ENCODE data around the gene AP2M1.

- no peak for TF ChIP-seq REST (IDR thresholded peaks at IDR 0.05)
- no peak for TF ChIP-seq RFX5 (IDR thresholded peaks at IDR 0.05)
- TF ChIP-seq, protein P1, sequence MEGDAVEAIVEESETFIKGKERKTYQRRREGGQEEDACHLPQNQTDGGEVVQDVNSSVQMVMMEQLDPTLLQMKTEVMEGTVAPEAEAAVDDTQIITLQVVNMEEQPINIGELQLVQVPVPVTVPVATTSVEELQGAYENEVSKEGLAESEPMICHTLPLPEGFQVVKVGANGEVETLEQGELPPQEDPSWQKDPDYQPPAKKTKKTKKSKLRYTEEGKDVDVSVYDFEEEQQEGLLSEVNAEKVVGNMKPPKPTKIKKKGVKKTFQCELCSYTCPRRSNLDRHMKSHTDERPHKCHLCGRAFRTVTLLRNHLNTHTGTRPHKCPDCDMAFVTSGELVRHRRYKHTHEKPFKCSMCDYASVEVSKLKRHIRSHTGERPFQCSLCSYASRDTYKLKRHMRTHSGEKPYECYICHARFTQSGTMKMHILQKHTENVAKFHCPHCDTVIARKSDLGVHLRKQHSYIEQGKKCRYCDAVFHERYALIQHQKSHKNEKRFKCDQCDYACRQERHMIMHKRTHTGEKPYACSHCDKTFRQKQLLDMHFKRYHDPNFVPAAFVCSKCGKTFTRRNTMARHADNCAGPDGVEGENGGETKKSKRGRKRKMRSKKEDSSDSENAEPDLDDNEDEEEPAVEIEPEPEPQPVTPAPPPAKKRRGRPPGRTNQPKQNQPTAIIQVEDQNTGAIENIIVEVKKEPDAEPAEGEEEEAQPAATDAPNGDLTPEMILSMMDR (IDR thresholded peaks at IDR 0.05) = no peak
- TF ChIP-seq MAX (IDR thresholded peaks at IDR 0.05) = no peak
- TF ChIP-seq POLR2A (IDR thresholded peaks at IDR 0.05; ENCODE audit: low read length) = no peak
- TF ChIP-seq CHD2 (IDR thresholded peaks at IDR 0.05; ENCODE audit: low read length, partially characterized antibody) = no peak
These were observed 26.2 kb downstream of the AP2M1 start for GRCh38 chr3:184200825-184201224.
